ENCODE data around the gene TULP1.

The TULP1 gene

DNA sequence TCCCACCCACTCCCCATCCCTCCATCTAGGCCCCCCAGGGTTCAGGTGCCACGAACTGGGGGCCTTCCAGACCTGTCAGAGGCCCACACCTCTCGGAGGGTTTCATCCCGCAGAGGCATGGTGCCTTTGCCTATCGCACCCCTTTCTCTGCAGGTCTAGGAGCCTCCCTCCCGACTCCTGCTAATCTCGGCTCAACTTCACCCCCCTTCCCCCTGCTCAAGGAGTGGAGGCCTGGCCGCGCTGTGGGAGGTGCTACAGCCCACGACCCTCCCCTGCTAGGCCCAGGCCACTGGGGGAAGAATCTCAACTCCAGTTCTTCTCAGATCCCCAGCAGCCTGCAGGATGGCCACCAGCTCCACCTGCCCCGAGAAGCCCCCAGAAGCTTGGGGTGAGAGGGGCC, at the start of gene TULP1:
Gene TULP1, minus strand, starts transcription at position 157 of the 400 bp plus-strand sequence. Its CDS starts 38 bp downstream, at position 119.
- H3K9ac ChIP-seq (ENCODE audit: low read length): no peak within 1 kb of the TSS
- H2AFZ ChIP-seq (ENCODE audit: low read depth, low read length, severe bottlenecking): no peak within 1 kb of the TSS
- H3K27me3 ChIP-seq (ENCODE audit: low read length): no peaks in the 10 kb centered on the region
- H4K20me1 ChIP-seq (ENCODE audit: low read depth, low read length): no peaks in the 10 kb centered on the region
- H3K9me2 ChIP-seq (replicated peaks; ENCODE audit: insufficient read depth, low read length): no peaks in the 10 kb centered on the region
- H3F3A ChIP-seq (ENCODE audit: insufficient read depth): no peaks in the 10 kb centered on the region
- H3K27ac ChIP-seq (ENCODE audit: low read depth, low read length): no peak within 1 kb of the TSS
- no peak within 1 kb of the TSS for H3K4me3 ChIP-seq (ENCODE audit: insufficient read depth, low read length, poor library complexity, severe bottlenecking)
- TF ChIP-seq EZH2phosphoT487 (conservative IDR thresholded peaks at IDR 0.05; ENCODE audit: low read length): no peak
- TF ChIP-seq, protein P1, sequence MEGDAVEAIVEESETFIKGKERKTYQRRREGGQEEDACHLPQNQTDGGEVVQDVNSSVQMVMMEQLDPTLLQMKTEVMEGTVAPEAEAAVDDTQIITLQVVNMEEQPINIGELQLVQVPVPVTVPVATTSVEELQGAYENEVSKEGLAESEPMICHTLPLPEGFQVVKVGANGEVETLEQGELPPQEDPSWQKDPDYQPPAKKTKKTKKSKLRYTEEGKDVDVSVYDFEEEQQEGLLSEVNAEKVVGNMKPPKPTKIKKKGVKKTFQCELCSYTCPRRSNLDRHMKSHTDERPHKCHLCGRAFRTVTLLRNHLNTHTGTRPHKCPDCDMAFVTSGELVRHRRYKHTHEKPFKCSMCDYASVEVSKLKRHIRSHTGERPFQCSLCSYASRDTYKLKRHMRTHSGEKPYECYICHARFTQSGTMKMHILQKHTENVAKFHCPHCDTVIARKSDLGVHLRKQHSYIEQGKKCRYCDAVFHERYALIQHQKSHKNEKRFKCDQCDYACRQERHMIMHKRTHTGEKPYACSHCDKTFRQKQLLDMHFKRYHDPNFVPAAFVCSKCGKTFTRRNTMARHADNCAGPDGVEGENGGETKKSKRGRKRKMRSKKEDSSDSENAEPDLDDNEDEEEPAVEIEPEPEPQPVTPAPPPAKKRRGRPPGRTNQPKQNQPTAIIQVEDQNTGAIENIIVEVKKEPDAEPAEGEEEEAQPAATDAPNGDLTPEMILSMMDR (IDR thresholded peaks at IDR 0.05; ENCODE audit: insufficient read depth, low read length, poor library complexity, severe bottlenecking): no peak
- H3K79me2 ChIP-seq (ENCODE audit: insufficient read depth, low read length): no peaks in the 10 kb centered on the region
- no peak within 1 kb of the TSS for H3K4me2 ChIP-seq (ENCODE audit: low read depth, low read length, poor library complexity, severe bottlenecking)
- no peaks in the 10 kb centered on the region for H3K9me3 ChIP-seq (ENCODE audit: insufficient read depth, low read length)
- H3K36me3 ChIP-seq (ENCODE audit: low read length): no peaks in the 10 kb centered on the region

DNA sequence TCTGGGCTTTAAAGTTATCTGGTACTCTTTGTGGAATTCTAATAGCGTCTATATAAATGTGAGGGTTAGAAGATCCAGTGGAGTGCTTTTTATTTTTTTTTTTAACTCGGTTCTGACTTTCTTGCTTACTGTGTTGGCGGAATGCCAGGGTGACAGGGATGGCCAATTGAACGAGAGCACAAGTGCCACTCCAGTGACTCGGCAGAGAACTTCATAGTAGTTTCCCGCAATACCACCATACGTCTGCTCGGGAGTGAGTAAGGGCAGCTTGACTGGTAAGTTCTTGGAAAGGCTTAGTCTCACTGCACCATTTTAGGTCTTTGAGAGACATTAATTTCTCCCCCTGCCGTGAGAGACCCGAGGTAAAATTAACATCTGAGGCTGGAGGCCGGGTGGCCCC, 49.4 kb upstream of the TULP1 start:
- H3K9me2 ChIP-seq (replicated peaks; ENCODE audit: insufficient read depth, low read length): no peaks in the 10 kb centered on the region
- no peak overlapping the region for H3K27ac ChIP-seq (ENCODE audit: low read depth, low read length)
- no peak overlapping the region for H3K4me3 ChIP-seq (ENCODE audit: insufficient read depth, low read length, poor library complexity, severe bottlenecking)

DNA sequence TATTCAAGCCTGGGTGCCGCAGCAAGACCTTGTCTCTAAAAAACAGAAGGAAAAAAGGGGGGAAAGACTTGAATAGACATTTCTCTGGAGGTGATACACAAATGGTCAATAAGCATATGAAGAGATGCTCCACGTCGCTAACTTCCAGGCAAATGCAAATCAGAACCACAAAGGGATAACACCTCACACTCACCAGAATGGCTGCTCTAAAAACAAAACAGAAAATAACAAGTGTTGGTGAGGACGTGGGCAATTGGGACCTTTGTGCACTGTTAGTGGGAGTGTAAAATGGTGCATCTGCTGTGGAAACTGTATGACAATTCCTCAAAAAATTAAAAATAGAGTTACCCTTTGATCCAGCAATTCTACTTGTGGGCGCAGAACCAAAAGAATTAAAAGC, 48.4 kb upstream of the TULP1 start:
- H3K36me3 ChIP-seq (ENCODE audit: low read length): no peaks in the 10 kb centered on the region
- no peaks in the 10 kb centered on the region for H3F3A ChIP-seq (ENCODE audit: insufficient read depth)
- no peak overlapping the region for H2AFZ ChIP-seq (ENCODE audit: low read depth, low read length, severe bottlenecking)
- no peak overlapping the region for H3K4me3 ChIP-seq (ENCODE audit: insufficient read depth, low read length, poor library complexity, severe bottlenecking)
- no peak for TF ChIP-seq EZH2phosphoT487 (conservative IDR thresholded peaks at IDR 0.05; ENCODE audit: low read length)
- TF ChIP-seq, protein P1 (IDR thresholded peaks at IDR 0.05; ENCODE audit: insufficient read depth, low read length, poor library complexity, severe bottlenecking): no peak
- no peaks in the 10 kb centered on the region for H3K9me3 ChIP-seq (ENCODE audit: insufficient read depth, low read length)
- H4K20me1 ChIP-seq (ENCODE audit: low read depth, low read length): no peaks in the 10 kb centered on the region
- no peak overlapping the region for H3K9ac ChIP-seq (ENCODE audit: low read length)
- H3K27me3 ChIP-seq (ENCODE audit: low read length): no peaks in the 10 kb centered on the region
- H3K9me2 ChIP-seq (replicated peaks; ENCODE audit: insufficient read depth, low read length): no peaks in the 10 kb centered on the region
- H3K79me2 ChIP-seq (ENCODE audit: insufficient read depth, low read length): no peaks in the 10 kb centered on the region
- no peak overlapping the region for H3K4me2 ChIP-seq (ENCODE audit: low read depth, low read length, poor library complexity, severe bottlenecking)
- no peak overlapping the region for H3K27ac ChIP-seq (ENCODE audit: low read depth, low read length)

More for the DNA sequence above, 49.4 kb upstream of the TULP1 start:
- H3K36me3 ChIP-seq (ENCODE audit: low read length): no peaks in the 10 kb centered on the region
- H3F3A ChIP-seq (ENCODE audit: insufficient read depth): no peaks in the 10 kb centered on the region
- H3K79me2 ChIP-seq (ENCODE audit: insufficient read depth, low read length): no peaks in the 10 kb centered on the region
- H3K4me2 ChIP-seq (ENCODE audit: low read depth, low read length, poor library complexity, severe bottlenecking): no peak overlapping the region
- TF ChIP-seq EZH2phosphoT487 (conservative IDR thresholded peaks at IDR 0.05; ENCODE audit: low read length): no peak
- TF ChIP-seq, protein P1 (IDR thresholded peaks at IDR 0.05; ENCODE audit: insufficient read depth, low read length, poor library complexity, severe bottlenecking): no peak
- no peak overlapping the region for H3K9ac ChIP-seq (ENCODE audit: low read length)
- no peaks in the 10 kb centered on the region for H4K20me1 ChIP-seq (ENCODE audit: low read depth, low read length)
- no peak overlapping the region for H2AFZ ChIP-seq (ENCODE audit: low read depth, low read length, severe bottlenecking)
- H3K27me3 ChIP-seq (ENCODE audit: low read length): no peaks in the 10 kb centered on the region
- no peaks in the 10 kb centered on the region for H3K9me3 ChIP-seq (ENCODE audit: insufficient read depth, low read length)

Data from SU-DHL-6 (cell line).